Peyer's patch (tissue), 4 donors: ENCODE data around the gene ENC1.

Experiments
- CTCF ChIP-seq, 6 experiments: fragments of 450-650 bp in 4 of 6; fragments of 200-600 bp in 2 of 6; sonication (generic) in 1 of 6; IDR thresholded peaks; one replicate each; pipeline ENCODE4 v1.5.1; 2017 to 2019; ENCODE audit warnings: antibody characterized with exemption in 6 of 6, mild to moderate bottlenecking in 3 of 6, moderate library complexity in 1 of 6
- POLR2A ChIP-seq, 2 donors: fragments of 450-650 bp; IDR thresholded peaks; one replicate each; pipeline ENCODE4 v1.5.1; 2017; ENCODE audit warnings: antibody characterized with exemption in 2 of 2, mild to moderate bottlenecking in 2 of 2, moderate library complexity in 2 of 2

GRCh38 chr5:74649421-74649973 is 9.0 kb upstream of the ENC1 start:
- TF ChIP-seq CTCF (IDR thresholded peaks at IDR 0.05) (no peak), POLR2A (IDR thresholded peaks at IDR 0.05) (no peak)
